T-cell (primary cell): ENCODE measurements around the gene GPR22. TPM values are rescaled to one million over a fixed set of nuclear protein-coding genes. Genes with fewer than 3 reads are reported as not detected.

Experiments
- ATAC-seq, 4 experiments: fragments of 200-7000 bp in 3 of 4; fragments of 150-1000 bp in 1 of 4; cut with Tn5 transposase; replicated peaks in 1 of 4; 1 replicate in 3 of 4; 2 replicates in 1 of 4; pipeline ENCODE4 v1.10.0; 2021; ENCODE audit warnings: moderate library complexity in 3 of 4, mild to moderate bottlenecking in 2 of 4, moderate number of reproducible peaks in 1 of 4
- CTCF ChIA-PET, 2 donors: fragments of 300-600 bp; sonication (Branson Sonifier 250); formaldehyde crosslinking; loops; one replicate each; lab custom pipeline; 2022; ENCODE audit warnings: antibody characterized with exemption in 2 of 2; lab: Charles Lee
- POLR2A ChIA-PET, 2 donors: fragments of 300-600 bp; sonication (Branson Sonifier 250); formaldehyde crosslinking; loops; one replicate each; lab custom pipeline; 2022; ENCODE audit warnings: antibody characterized with exemption in 2 of 2; lab: Charles Lee
- DNase-seq, 35 experiments: peaks; one replicate each; pipeline versions ENCODE4 v3.0.0 to v3.0.0-alpha.2; 2013 to 2023
- H3K27ac ChIP-seq: one replicate; pipeline ENCODE4 v1.5.1; 2013; ENCODE audit warnings: low read length
- H3K27me3 ChIP-seq, 2 experiments: replicated peaks in 1 of 2; 1 replicate in 1 of 2; 2 replicates in 1 of 2; pipeline versions ENCODE4 v1.6.1 to v1.7.0; 2013; ENCODE audit warnings: low read length in 1 of 2, mixed read lengths in 1 of 2; ENCODE audit not compliant: control insufficient read depth in 2 of 2, insufficient read depth in 2 of 2; ENCODE audit errors: extremely low read depth in 1 of 2
- H3K36me3 ChIP-seq, 2 donors: 1 replicate in 1 of 2; 2 replicates in 1 of 2; pipeline versions ENCODE4 v1.6.1 to v1.7.0; 2013; ENCODE audit warnings: low read length in 1 of 2; ENCODE audit not compliant: control insufficient read depth in 2 of 2, insufficient read depth in 1 of 2; ENCODE audit errors: extremely low read depth in 1 of 2
- H3K4me1 ChIP-seq, 2 experiments: 1 replicate in 1 of 2; 2 replicates in 1 of 2; pipeline versions ENCODE4 v1.6.1 to v1.7.0; 2013; ENCODE audit warnings: low read length in 2 of 2, mixed read lengths in 1 of 2; ENCODE audit not compliant: insufficient read depth in 2 of 2, control insufficient read depth in 1 of 2; ENCODE audit errors: extremely low read depth in 1 of 2
- H3K4me3 ChIP-seq, 2 donors: 1 replicate in 1 of 2; 2 replicates in 1 of 2; pipeline versions ENCODE4 v1.5.1 to v1.7.0; 2013; ENCODE audit warnings: mild to moderate bottlenecking in 2 of 2, low read length in 1 of 2, moderate library complexity in 1 of 2; ENCODE audit not compliant: control insufficient read depth in 1 of 2; ENCODE audit errors: extremely low read depth in 1 of 2
- H3K9me3 ChIP-seq: 2 replicates; pipeline ENCODE4 v1.7.0; 2013
- H3K27ac Mint-ChIP-seq, 2 donors: one replicate each; pipeline ENCODE4 v1.8.0; 2020 to 2021; ENCODE audit warnings: mild to moderate bottlenecking in 2 of 2, mixed read lengths in 2 of 2
- H3K27me3 Mint-ChIP-seq, 2 donors: one replicate each; pipeline ENCODE4 v1.8.0; 2021 to 2022; ENCODE audit warnings: mixed read lengths in 2 of 2
- H3K36me3 Mint-ChIP-seq: one replicate; pipeline ENCODE4 v1.8.0; 2021; ENCODE audit warnings: mixed read lengths
- H3K4me1 Mint-ChIP-seq, 3 donors: one replicate each; pipeline ENCODE4 v1.8.0; 2020 to 2022; ENCODE audit warnings: mixed read lengths in 3 of 3, mild to moderate bottlenecking in 1 of 3
- H3K4me3 Mint-ChIP-seq, 3 donors: one replicate each; pipeline ENCODE4 v1.8.0; 2020 to 2022; ENCODE audit warnings: mild to moderate bottlenecking in 3 of 3, mixed read lengths in 3 of 3, moderate library complexity in 3 of 3
- H3K9me3 Mint-ChIP-seq, 3 donors: one replicate each; pipeline ENCODE4 v1.8.0; 2020 to 2022; ENCODE audit warnings: mixed read lengths in 3 of 3
- WGBS: methylation state at CpG from one replicate; pipeline ENCODE4 v1.1.5; 2013; ENCODE audit warnings: missing lambda C conversion rate; ENCODE audit not compliant: insufficient coverage; 5-methylcytosine and 5-hydroxymethylcytosine counted together
- total RNA-seq, 35 experiments: library from RNA in 6 of 35; stranded (reverse) in 6 of 35; fragments of 120-200 nt in 1 of 35; gene quantifications; one replicate each; pipeline versions ENCODE4 v1.2.1 to v1.2.4 and lab custom pipeline; 2013 to 2026

The GPR22 gene
- total RNA-seq, 5 donors from 2014 or later (not counting 1 experiment from before 2014, with no cell fraction given): not detected

DNA sequence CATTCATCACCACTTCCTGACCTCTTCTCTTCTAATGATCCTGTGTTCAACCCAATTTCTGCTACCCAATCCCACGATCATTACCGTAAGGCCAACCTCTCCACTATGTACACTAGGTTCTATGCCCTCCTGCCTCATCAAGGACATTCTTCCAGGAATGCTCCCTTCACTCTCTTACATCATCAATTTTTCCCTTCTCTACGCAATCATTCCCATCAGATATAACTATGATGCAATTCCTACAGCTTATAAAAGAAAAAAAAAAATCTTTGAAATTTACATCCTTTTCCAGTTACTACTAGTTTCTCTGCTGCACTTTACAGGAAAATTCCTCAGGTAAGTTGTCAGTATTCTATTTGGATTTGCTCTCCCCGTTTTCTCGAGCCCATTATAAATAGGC, 30.8 kb upstream of the GPR22 start:
- H3K4me1 Mint-ChIP-seq: peaks cover 0 to 12% (median 0%) of the 10 kb centered on the region in 3 donors
- H3K36me3 Mint-ChIP-seq: peaks cover 55% of the 10 kb centered on the region

GRCh38 chr7:107441581-107442422, 28.1 kb upstream of the GPR22 start:
- no peaks in the 10 kb centered on the region for H3K4me1 ChIP-seq
- no peak overlapping the region for H3K4me3 ChIP-seq
- no peak for ATAC-seq
- Mint-ChIP-seq H3K4me1 (peaks cover 0 to 12% (median 2%) of the 10 kb centered on the region in 3 donors), H3K27ac (no peak overlapping the region), H3K27me3 (no peaks in the 10 kb centered on the region), H3K4me3 (no peak overlapping the region), H3K36me3 (peaks cover 43% of the 10 kb centered on the region), H3K9me3 (peaks cover 0 to 4% (median 0%) of the 10 kb centered on the region in 3 donors)
- DNase-seq: no peak
- ChIA-PET CTCF (no interaction called here), POLR2A (interaction anchor here (0.6 to 0.7 kb wide), 2 partner anchors 100 to 148 kb away, joined by 3 read pairs; no protein-coding TSS in a partner anchor)
- H3K27me3 ChIP-seq: no peaks in the 10 kb centered on the region
- peaks cover 0 to 4% of the 10 kb centered on the region in 2 donors for H3K36me3 ChIP-seq
- H3K9me3 ChIP-seq: no peaks in the 10 kb centered on the region
- H3K27ac ChIP-seq: no peak overlapping the region

More for the DNA sequence above, 30.8 kb upstream of the GPR22 start:
- Mint-ChIP-seq H3K27me3 (no peaks in the 10 kb centered on the region), H3K27ac (no peak overlapping the region), H3K9me3 (peaks cover 6 to 12% (median 8%) of the 10 kb centered on the region in 3 donors), H3K4me3 (no peak overlapping the region)
- H3K9me3 ChIP-seq: no peaks in the 10 kb centered on the region
- H3K4me1 ChIP-seq: no peaks in the 10 kb centered on the region
- H3K36me3 ChIP-seq: peaks cover 0 to 4% of the 10 kb centered on the region in 2 donors
- no peaks in the 10 kb centered on the region for H3K27me3 ChIP-seq
- ATAC-seq (no peak), DNase-seq (no peak)
- CTCF ChIA-PET: no interaction called here
- POLR2A ChIA-PET: no interaction called here
- 92% methylated on average over 2 of the region's 5 CpGs for WGBS
- H3K4me3 ChIP-seq: no peak overlapping the region
- H3K27ac ChIP-seq: no peak overlapping the region

DNA sequence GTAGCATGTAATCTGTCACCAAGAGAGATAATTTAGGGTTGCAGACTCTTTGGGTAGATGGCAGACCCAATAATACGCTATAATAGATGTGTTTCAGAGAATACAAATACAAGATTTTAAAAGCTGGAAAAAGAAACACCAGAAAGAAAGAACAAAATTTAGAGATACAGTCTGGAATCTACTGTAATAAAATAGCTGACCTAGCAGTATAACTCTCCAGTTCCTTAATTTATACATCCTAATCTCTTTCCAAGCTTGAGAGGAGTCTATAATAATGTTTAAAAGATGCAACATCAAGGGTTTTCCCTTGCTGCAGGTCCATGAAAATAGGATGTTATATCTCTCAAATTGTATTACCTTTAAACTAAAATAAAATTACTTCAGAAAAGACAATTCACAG, 27.2 kb upstream of the GPR22 start:
- Mint-ChIP-seq H3K36me3 (peaks cover 44% of the 10 kb centered on the region), H3K4me1 (peaks cover 0 to 16% (median 2%) of the 10 kb centered on the region in 3 donors), H3K4me3 (no peak overlapping the region), H3K9me3 (peaks cover 0 to 4% (median 0%) of the 10 kb centered on the region in 3 donors), H3K27ac (no peak overlapping the region), H3K27me3 (no peaks in the 10 kb centered on the region)
- Histone ChIP-seq H3K9me3 (no peaks in the 10 kb centered on the region), H3K27ac (no peak overlapping the region), H3K4me3 (no peak overlapping the region), H3K36me3 (peaks cover 0 to 4% of the 10 kb centered on the region in 2 donors), H3K27me3 (no peaks in the 10 kb centered on the region), H3K4me1 (no peaks in the 10 kb centered on the region)
- DNase-seq (no peak), ATAC-seq (no peak)
- no CpG with 5 or more reads among the region's 1 CpG for WGBS
- ChIA-PET POLR2A (interaction anchor here in 1 of 2 donors (0.7 kb wide), 1 partner anchor 1195 kb away, joined by 3 read pairs; no protein-coding TSS in a partner anchor), CTCF (no interaction called here)

DNA sequence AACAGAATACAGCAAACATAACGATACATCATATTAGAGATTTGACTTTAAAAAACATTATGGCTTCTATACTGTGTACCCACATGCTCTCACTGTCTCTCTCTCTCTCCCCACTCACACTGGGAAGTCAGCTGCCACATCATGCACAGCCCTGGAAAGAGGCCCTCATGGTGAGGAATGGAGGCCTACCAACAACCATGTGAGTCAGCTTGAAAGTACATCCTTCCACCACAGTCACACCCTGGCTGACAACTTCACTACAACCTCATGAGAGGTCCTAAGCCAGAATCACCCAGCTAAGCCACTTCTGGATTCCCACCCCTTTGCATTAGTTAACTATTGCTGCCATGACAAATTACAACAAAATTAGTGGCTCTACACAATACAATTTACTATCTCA, 23.3 kb upstream of the GPR22 start:
- Mint-ChIP-seq H3K9me3 (peaks cover 0 to 4% (median 0%) of the 10 kb centered on the region in 3 donors), H3K27ac (no peak overlapping the region)
- CTCF ChIA-PET: no interaction called here

GRCh38 chr7:107446988-107447387, 22.9 kb upstream of the GPR22 start:
- Mint-ChIP-seq H3K4me3 (no peak overlapping the region), H3K9me3 (peaks cover 0 to 4% (median 0%) of the 10 kb centered on the region in 3 donors), H3K4me1 (peaks cover 14 to 27% (median 23%) of the 10 kb centered on the region in 3 donors), H3K27me3 (no peaks in the 10 kb centered on the region), H3K36me3 (peaks cover 56% of the 10 kb centered on the region), H3K27ac (no peak overlapping the region)
- CTCF ChIA-PET: no interaction called here
- Histone ChIP-seq H3K27ac (no peak overlapping the region), H3K4me3 (no peak overlapping the region), H3K27me3 (no peaks in the 10 kb centered on the region), H3K9me3 (no peaks in the 10 kb centered on the region), H3K36me3 (peaks cover 0 to 6% of the 10 kb centered on the region in 2 donors), H3K4me1 (no peaks in the 10 kb centered on the region)
- WGBS: 80% methylated on average over 1 of the region's 1 CpG
- ATAC-seq (no peak), DNase-seq (no peak)
- POLR2A ChIA-PET: no interaction called here

More for the DNA sequence above, 23.3 kb upstream of the GPR22 start:
- no peaks in the 10 kb centered on the region for H3K27me3 ChIP-seq
- peaks cover 57% of the 10 kb centered on the region for H3K36me3 Mint-ChIP-seq
- no peaks in the 10 kb centered on the region for H3K9me3 ChIP-seq
- H3K36me3 ChIP-seq: peaks cover 0 to 8% of the 10 kb centered on the region in 2 donors
- POLR2A ChIA-PET: no interaction called here
- DNase-seq (no peak), ATAC-seq (no peak)
- no peak overlapping the region for H3K27ac ChIP-seq
- H3K4me3 Mint-ChIP-seq: no peak overlapping the region
- no peaks in the 10 kb centered on the region for H3K27me3 Mint-ChIP-seq
- no peaks in the 10 kb centered on the region for H3K4me1 ChIP-seq
- WGBS: 100% methylated on average over 1 of the region's 1 CpG
- H3K4me3 ChIP-seq: no peak overlapping the region
- H3K4me1 Mint-ChIP-seq: peaks cover 12 to 28% (median 21%) of the 10 kb centered on the region in 3 donors

- no peak overlapping the region for H3K27ac Mint-ChIP-seq
- H3K4me3 ChIP-seq: no peak overlapping the region
- no peaks in the 10 kb centered on the region for H3K27me3 ChIP-seq
- H3K4me1 Mint-ChIP-seq: peaks cover 18 to 33% (median 32%) of the 10 kb centered on the region in 3 donors
- no peaks in the 10 kb centered on the region for H3K27me3 Mint-ChIP-seq
- DNase-seq: no peak
- H3K9me3 ChIP-seq: no peaks in the 10 kb centered on the region
- no peak overlapping the region for H3K27ac ChIP-seq
- ATAC-seq: no peak
- H3K4me3 Mint-ChIP-seq: no peak overlapping the region
- POLR2A ChIA-PET: no interaction called here
- H3K36me3 ChIP-seq: peaks cover 0 to 6% of the 10 kb centered on the region in 2 donors
- no peaks in the 10 kb centered on the region for H3K4me1 ChIP-seq
- no peaks in the 10 kb centered on the region for H3K9me3 Mint-ChIP-seq
- peaks cover 59% of the 10 kb centered on the region for H3K36me3 Mint-ChIP-seq
- CTCF ChIA-PET: no interaction called here
- no CpG with 5 or more reads among the region's 1 CpG for WGBS
Observed at GRCh38 chr7:107450970-107451369, 18.9 kb upstream of the GPR22 start.
